HEK293T (cell line): Measurements from ENCODE around the gene PSKH1.

ENCODE experiments used
- CTCF ChIA-PET: fragments of 350-600 bp; formaldehyde crosslinking; extraction: SDS; loops from one replicate; lab custom pipeline; 2021; ENCODE audit warnings: antibody characterized with exemption, inconsistent platforms; lab: Yijun Ruan, JAX
- POLR2A ChIA-PET: fragments of 350-600 bp; formaldehyde crosslinking; extraction: SDS; loops from one replicate; lab custom pipeline; 2020; ENCODE audit warnings: antibody characterized with exemption, inconsistent platforms; lab: Yijun Ruan, JAX
- DNase-seq: peaks from one replicate; pipeline ENCODE4 v3.0.0; 2012; ENCODE audit warnings: mixed read lengths; ENCODE audit errors: extremely low spot score
- ARNT ChIP-seq: fragments of 450-650 bp; IDR thresholded peaks from 2 replicates; pipeline ENCODE4 v1.6.1; 2017; ENCODE audit warnings: mild to moderate bottlenecking
- BHLHE40 ChIP-seq: fragments of 450-650 bp; IDR thresholded peaks from 2 replicates; pipeline ENCODE4 v1.6.1; 2016; ENCODE audit warnings: mild to moderate bottlenecking, moderate library complexity, borderline replicate concordance
- CTBP1 ChIP-seq: fragments of 450-650 bp; IDR thresholded peaks from 2 replicates; pipeline ENCODE4 v1.6.1; 2016; ENCODE audit warnings: borderline replicate concordance
- ELF4 ChIP-seq: fragments of 450-650 bp; IDR thresholded peaks from 2 replicates; pipeline ENCODE4 v1.6.1; 2017; ENCODE audit warnings: antibody characterized with exemption
- FOXA1 ChIP-seq: fragments of 450-650 bp; IDR thresholded peaks from 2 replicates; pipeline ENCODE4 v1.6.1; 2016; ENCODE audit warnings: mild to moderate bottlenecking
- FOXK2 ChIP-seq: fragments of 450-650 bp; IDR thresholded peaks from 2 replicates; pipeline ENCODE4 v1.6.1; 2016; ENCODE audit warnings: mild to moderate bottlenecking
- FOXM1 ChIP-seq: fragments of 450-650 bp; IDR thresholded peaks from 2 replicates; pipeline ENCODE4 v1.6.1; 2017; ENCODE audit warnings: mild to moderate bottlenecking, borderline replicate concordance
- HDGF ChIP-seq: fragments of 450-650 bp; IDR thresholded peaks from 2 replicates; pipeline ENCODE4 v1.6.1; 2017; ENCODE audit warnings: antibody characterized with exemption, borderline replicate concordance
- L3MBTL2 ChIP-seq: fragments of 450-650 bp; conservative IDR thresholded peaks from 2 replicates; pipeline ENCODE4 v1.6.1; 2016; ENCODE audit warnings: mild to moderate bottlenecking
- LEF1 ChIP-seq: fragments of 450-650 bp; IDR thresholded peaks from 2 replicates; pipeline ENCODE4 v1.6.1; 2017; ENCODE audit warnings: mild to moderate bottlenecking, borderline replicate concordance
- NFRKB ChIP-seq: fragments of 450-650 bp; IDR thresholded peaks from 2 replicates; pipeline ENCODE4 v1.6.1; 2016; ENCODE audit warnings: mild to moderate bottlenecking, moderate library complexity
- SP1 ChIP-seq: fragments of 450-650 bp; IDR thresholded peaks from 2 replicates; pipeline ENCODE4 v1.6.1; 2017
- SUZ12 ChIP-seq: fragments of 450-650 bp; IDR thresholded peaks from 2 replicates; pipeline ENCODE4 v1.6.1; 2016; ENCODE audit warnings: mild to moderate bottlenecking
- TARDBP ChIP-seq: fragments of 450-650 bp; IDR thresholded peaks from 2 replicates; pipeline ENCODE4 v1.6.1; 2016
- ZNF384 ChIP-seq: fragments of 450-650 bp; IDR thresholded peaks from 2 replicates; pipeline ENCODE4 v1.6.1; 2016
- TF ChIP-seq, protein P1 (sequence below): fragments of 450-650 bp; IDR thresholded peaks from 2 replicates; pipeline ENCODE4 v1.6.1; 2016

Gene PSKH1

GRCh38 chr16:67857547-67858233 lies 35.4 kb upstream of the PSKH1 start:
- ChIA-PET CTCF (interaction anchor here (1.2 kb wide), 1 partner anchor 41 kb away, joined by 3 read pairs; no protein-coding TSS in a partner anchor), POLR2A (interaction anchor here (1.3 to 1.4 kb wide), 2 partner anchors 10 to 13 kb away, joined by 3 to 5 read pairs; partner anchors contain the start of gene CENPT)
- TF ChIP-seq L3MBTL2 = no peak
- TF ChIP-seq SUZ12 = no peak
- no peak for TF ChIP-seq BHLHE40
- TF ChIP-seq, protein P1, sequence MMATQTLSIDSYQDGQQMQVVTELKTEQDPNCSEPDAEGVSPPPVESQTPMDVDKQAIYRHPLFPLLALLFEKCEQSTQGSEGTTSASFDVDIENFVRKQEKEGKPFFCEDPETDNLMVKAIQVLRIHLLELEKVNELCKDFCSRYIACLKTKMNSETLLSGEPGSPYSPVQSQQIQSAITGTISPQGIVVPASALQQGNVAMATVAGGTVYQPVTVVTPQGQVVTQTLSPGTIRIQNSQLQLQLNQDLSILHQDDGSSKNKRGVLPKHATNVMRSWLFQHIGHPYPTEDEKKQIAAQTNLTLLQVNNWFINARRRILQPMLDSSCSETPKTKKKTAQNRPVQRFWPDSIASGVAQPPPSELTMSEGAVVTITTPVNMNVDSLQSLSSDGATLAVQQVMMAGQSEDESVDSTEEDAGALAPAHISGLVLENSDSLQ = no peak
- no peak for TF ChIP-seq CTBP1
- no peak for TF ChIP-seq TARDBP
- TF ChIP-seq HDGF = no peak
- TF ChIP-seq LEF1 = no peak
- no peak for TF ChIP-seq FOXM1
- no peak for TF ChIP-seq SP1
- no peak for TF ChIP-seq FOXK2
- no peak for TF ChIP-seq ARNT
- TF ChIP-seq ZNF384 = no peak
- no peak for TF ChIP-seq ELF4
- TF ChIP-seq NFRKB = no peak
- no peak for TF ChIP-seq FOXA1
- DNase-seq = no peak

- DNase-seq = no peak
- ChIA-PET CTCF (no interaction called here), POLR2A (no interaction called here)
- no peak for TF ChIP-seq NFRKB
- no peak for TF ChIP-seq CTBP1
- TF ChIP-seq ARNT = no peak
- no peak for TF ChIP-seq FOXM1
- no peak for TF ChIP-seq FOXK2
- TF ChIP-seq ZNF384 = no peak
- no peak for TF ChIP-seq BHLHE40
- no peak for TF ChIP-seq HDGF
- no peak for TF ChIP-seq TARDBP
- no peak for TF ChIP-seq L3MBTL2
- no peak for TF ChIP-seq FOXA1
Observed at GRCh38 chr16:67858500-67858899, 34.6 kb upstream of the PSKH1 start.

DNA sequence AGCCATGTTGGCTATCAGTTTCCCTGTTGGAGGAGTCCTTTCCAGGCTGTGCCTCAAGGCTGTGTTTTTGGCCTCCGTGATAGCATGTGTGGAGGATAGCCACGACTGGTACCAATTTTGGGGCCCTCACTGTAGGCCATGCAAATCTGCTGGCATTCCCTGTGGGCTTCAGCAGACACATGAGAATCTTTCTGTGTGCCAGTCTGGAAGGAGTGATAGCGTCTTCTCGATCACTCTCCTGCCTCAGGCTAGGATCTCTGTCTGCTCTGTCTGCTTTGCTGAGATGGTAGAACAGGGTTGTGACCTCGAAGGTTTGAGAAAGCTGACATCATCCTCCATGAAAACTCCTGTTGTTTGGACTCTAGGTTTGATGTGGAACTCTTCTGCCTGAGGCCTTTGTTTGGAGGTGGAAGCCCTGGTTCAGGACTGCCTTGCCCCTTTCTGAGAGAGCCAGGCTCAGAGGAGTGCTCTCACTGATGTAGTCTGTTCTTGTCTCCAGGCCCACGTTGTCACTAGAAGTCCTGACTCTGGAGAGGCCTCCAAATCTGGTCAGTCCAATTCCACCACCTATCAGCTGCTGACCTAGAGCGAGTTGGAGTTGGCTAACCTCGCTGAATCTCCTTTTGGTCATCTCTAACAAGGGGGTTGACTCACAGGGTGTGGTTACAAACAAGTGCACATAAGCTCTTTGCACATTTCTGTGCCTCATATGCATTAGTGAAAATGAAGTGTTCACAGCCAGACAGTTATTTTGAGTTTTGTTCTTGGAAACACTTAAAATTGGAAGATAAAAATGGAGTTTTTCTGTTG lies 32.3 kb upstream of the PSKH1 start:
- ChIA-PET POLR2A (interaction anchor here (1.6 kb wide), 1 partner anchor 14 kb away, joined by 4 read pairs; the partner anchor contains the start of gene NUTF2), CTCF (no interaction called here)
- no peak for DNase-seq
- TF ChIP-seq HDGF (no peak), CTBP1 (no peak), ZNF384 (no peak), FOXM1 (no peak), BHLHE40 (no peak), FOXK2 (no peak), ARNT (no peak), NFRKB (no peak), L3MBTL2 (no peak), LEF1 (no peak), SP1 (no peak), TARDBP (no peak), FOXA1 (no peak), ELF4 (no peak), SUZ12 (no peak)
- TF ChIP-seq, protein P1 = no peak

GRCh38 chr16:67861877-67862276 lies 31.2 kb upstream of the PSKH1 start:
- CTCF ChIA-PET = interaction anchor here (3.2 kb wide), 1 partner anchor 46 kb away, joined by 12 read pairs; no protein-coding TSS in a partner anchor

More at GRCh38 chr16:67861877-67862276, 31.2 kb upstream of the PSKH1 start:
- TF ChIP-seq ARNT = no peak
- TF ChIP-seq NFRKB = no peak
- TF ChIP-seq CTBP1 = no peak
- no peak for TF ChIP-seq SP1
- TF ChIP-seq LEF1 = no peak
- TF ChIP-seq, protein P1 = no peak
- TF ChIP-seq ELF4 = no peak
- TF ChIP-seq BHLHE40 = no peak
- TF ChIP-seq L3MBTL2 = no peak
- TF ChIP-seq FOXA1 = no peak
- no peak for TF ChIP-seq FOXK2
- TF ChIP-seq HDGF = no peak
- TF ChIP-seq TARDBP = no peak
- TF ChIP-seq ZNF384 = no peak
- TF ChIP-seq SUZ12 = no peak
- no peak for TF ChIP-seq FOXM1
- POLR2A ChIA-PET = interaction anchor here (0.8 to 1.4 kb wide), 2 partner anchors 11 to 28 kb away, joined by 3 read pairs; no protein-coding TSS in a partner anchor
- DNase-seq = no peak
